Fibroblast of the aortic adventitia (primary cell): Measurements from ENCODE around the gene PNN. TPM values are rescaled to one million over a fixed set of nuclear protein-coding genes. Genes with fewer than 3 reads are reported as not detected.
"Not testable (repeated sequence)": the region's sequence is repeated elsewhere in the genome, so short reads cannot be mapped to it uniquely, and the experiment has no call there.

ENCODE experiments used
- DNase-seq: peaks from one replicate; pipeline ENCODE4 v3.0.0-alpha.2; 2010; ENCODE audit warnings: low read depth
- H3K4me3 ChIP-seq: 2 replicates; pipeline ENCODE4 v1.5.1; 2011; ENCODE audit warnings: low read depth, mild to moderate bottlenecking, control low read depth, low read length, moderate library complexity
- total RNA-seq: library from RNA; depleted of rRNA; stranded (reverse); fragments of >200 nt; gene quantifications from 2 replicates; pipeline ENCODE4 v1.2.3, GENCODE V29; 2012; ENCODE audit warnings: low replicate concordance
- TF ChIP-seq, protein P1 (sequence below): IDR thresholded peaks from 2 replicates; pipeline ENCODE4 v1.5.1; 2011; ENCODE audit warnings: mild to moderate bottlenecking, low read length, control low read depth, inconsistent platforms; ENCODE audit not compliant: insufficient read depth

Gene PNN
- total RNA-seq, 1 donor = 21.7 TPM

DNA sequence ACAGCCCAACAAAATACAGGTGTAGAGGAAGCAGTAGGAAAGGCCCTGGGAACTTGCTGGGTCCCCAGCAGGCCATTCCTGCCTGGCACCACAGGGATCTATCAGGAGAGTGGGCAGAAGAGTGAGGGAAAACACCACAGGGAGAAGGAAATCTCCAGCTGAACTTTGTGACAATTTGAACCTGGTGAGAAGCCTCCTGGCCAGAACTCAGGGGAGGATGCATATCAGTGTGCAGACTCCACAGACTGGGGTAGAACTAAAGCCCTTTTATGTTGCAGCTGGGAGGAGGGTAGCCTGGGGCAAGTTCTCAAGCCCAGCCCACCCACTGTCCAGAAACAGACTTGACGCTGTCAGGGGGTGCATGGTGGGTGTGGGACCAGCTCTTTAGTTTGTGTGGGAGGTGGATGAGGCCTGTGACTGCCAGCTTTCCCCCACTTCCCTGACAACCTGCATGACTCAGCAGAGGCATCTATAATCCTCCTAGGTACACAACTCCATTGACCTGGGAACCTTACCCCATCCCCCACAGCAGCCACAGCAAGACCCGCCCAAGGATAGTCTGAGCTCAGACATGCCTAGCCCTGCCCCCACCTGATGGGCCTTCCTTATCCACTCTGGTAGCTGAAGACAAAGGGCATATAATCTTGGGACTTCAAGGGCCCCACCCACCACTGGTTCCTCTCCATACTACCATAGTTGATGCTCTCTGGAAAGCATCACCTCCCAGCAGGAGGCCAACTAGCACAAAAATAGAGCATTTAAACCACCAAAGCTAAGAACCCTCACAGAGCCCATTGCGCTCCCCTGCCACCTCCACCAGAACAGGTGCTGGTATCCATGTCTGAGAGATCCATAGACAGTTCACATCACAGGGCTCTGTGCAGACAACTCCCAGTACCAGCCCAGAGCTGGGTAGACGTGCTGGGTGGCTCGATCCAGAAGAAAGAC is 28.9 kb downstream of the PNN start:
- TF ChIP-seq, protein P1, sequence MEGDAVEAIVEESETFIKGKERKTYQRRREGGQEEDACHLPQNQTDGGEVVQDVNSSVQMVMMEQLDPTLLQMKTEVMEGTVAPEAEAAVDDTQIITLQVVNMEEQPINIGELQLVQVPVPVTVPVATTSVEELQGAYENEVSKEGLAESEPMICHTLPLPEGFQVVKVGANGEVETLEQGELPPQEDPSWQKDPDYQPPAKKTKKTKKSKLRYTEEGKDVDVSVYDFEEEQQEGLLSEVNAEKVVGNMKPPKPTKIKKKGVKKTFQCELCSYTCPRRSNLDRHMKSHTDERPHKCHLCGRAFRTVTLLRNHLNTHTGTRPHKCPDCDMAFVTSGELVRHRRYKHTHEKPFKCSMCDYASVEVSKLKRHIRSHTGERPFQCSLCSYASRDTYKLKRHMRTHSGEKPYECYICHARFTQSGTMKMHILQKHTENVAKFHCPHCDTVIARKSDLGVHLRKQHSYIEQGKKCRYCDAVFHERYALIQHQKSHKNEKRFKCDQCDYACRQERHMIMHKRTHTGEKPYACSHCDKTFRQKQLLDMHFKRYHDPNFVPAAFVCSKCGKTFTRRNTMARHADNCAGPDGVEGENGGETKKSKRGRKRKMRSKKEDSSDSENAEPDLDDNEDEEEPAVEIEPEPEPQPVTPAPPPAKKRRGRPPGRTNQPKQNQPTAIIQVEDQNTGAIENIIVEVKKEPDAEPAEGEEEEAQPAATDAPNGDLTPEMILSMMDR = no peak
- no peak overlapping the region for H3K4me3 ChIP-seq
- no peak for DNase-seq

DNA sequence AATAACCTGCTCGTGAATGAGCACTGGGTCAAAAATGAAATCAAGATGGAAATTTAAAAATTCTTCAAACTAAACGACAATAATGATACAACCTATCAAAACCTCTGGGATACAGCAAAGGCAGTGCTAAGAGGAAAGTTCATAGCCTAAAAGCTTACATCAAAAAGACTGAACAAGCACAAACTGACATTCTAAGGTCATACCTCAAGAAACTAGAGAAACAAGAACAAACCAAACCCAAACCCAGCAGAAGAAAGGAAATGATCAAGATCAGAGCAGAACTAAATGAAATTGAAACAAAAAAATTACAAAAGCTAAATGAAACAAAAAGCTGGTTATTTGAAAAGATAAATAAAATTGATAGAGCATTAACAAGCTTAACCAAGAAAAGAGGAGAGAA is 32.4 kb downstream of the PNN start:
- H3K4me3 ChIP-seq = not testable (repeated sequence)

DNA sequence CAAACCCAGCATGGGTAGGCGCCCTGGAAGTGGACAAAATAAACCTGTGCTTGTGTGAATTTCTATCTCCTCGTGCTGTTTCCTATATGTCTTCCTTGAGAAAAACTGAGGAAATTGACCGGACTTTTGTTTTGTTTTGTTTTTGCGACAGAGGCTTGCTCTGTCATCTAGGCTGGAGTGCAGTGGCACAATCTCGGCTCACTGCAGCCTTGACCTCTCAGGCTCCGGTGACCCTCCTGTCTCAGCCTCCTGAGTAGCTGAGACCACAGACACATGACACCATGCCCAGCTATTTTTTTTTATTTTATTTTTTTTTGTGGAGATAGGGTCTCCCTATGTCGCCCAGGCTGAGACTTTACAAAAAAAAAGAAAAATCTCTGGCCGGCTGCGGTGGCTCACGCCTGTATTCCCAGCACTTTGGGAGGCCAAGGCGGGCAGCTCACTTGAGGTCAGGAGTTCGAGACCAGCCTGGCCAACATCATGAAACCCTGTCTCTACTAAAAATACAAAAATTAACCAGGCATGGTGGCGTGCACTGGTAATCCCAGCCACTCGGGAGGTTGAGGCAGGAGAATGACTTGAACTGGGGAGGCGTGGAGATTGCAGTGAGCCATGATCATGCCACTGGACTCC is 36.2 kb downstream of the PNN start:
- H3K4me3 ChIP-seq = no peak overlapping the region
- TF ChIP-seq, protein P1 = no peak
- no peak for DNase-seq

More for the DNA sequence above, 32.4 kb downstream of the PNN start:
- DNase-seq = not testable (repeated sequence)

DNA sequence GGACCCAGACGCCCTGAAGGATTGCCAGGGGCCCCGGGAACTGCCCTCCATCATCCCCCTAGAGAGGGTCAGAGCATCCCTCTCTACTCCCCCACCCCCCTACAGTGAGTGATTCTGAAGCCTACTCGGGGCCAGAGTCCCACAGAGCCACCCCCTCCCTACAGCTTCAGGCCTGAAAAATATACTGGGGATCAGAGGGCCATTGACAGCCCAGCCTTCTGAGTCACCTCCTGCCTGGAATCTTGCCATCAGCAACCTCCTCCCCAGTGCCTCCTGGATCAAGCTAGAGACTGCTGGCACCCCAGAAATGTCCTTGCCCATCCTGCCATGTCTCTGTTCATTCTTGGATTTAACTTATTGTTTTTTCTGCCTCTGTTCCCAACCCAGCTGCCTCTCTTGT is 37.0 kb downstream of the PNN start:
- H3K4me3 ChIP-seq = no peak overlapping the region
- TF ChIP-seq, protein P1 = no peak
- no peak for DNase-seq

DNA sequence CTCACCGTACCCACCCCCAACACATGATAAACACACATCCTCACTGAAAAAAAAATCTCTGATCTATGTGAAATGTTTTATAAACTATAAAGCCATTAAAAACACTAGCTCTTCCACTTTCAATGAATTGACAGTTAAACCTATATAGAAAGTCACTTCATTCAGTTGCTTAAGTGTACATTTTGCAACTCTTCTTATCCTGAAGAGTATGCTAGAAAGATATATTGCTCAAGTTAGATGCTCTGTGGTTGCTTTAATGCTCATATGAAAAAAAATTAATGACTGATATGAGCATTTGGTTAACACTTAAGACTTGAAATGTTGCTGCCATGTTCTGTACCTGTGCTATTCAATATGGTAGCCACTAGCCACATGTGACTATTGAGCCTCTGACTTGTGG is 37.6 kb downstream of the PNN start:
- no peak for DNase-seq
- TF ChIP-seq, protein P1 = no peak
- H3K4me3 ChIP-seq = no peak overlapping the region

DNA sequence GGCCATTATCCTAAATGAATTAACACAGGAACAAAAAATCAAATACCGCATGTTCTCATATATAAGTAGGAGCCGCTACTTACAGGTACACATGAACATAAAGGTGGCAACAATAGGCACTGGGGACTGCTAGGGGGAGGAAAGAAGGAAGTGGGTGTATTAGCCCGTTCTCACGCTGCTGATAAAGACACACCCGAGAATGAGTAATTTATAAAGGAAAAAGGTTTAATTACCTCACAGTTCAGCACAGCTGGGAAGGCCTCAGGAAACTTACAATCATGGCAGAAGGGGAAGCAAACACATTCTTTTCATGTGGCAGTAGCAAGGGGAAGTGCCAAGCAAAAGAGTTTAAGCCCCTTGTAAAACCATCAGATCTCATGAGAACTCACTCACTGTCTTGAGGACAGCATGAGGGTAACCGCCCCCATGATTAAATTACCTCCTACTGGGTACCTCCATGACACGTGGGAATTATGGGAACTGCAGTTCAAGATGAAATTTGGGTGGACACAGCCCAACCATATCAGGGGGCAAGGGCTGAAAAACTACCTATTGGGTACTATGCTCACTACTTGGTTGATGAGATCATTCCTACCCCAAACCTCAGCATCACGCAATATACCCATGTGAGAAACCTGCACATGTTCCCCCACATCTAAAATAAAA is 42.3 kb downstream of the PNN start:
- TF ChIP-seq, protein P1 = no peak
- DNase-seq = no peak
- no peak overlapping the region for H3K4me3 ChIP-seq
